ENCODE results near the gene SPEM2. TPM values are rescaled to one million over a fixed set of nuclear protein-coding genes. Genes with fewer than 3 reads are reported as not detected.

The SPEM2 gene
- total and polyA plus RNA-seq, 2 of the 4 experiments (the other 2 are of a cell fraction) = not detected

- Histone ChIP-seq H2AK5ac (ENCODE audit: low read depth, low read length) (no peak overlapping the region), H4K5ac (ENCODE audit: low read depth, low read length) (no peak overlapping the region), H3K27me3 (ENCODE audit: control insufficient read depth, insufficient read depth, low read length) (no peaks in the 10 kb centered on the region), H4K8ac (ENCODE audit: low read depth in 2 of 2, low read length in 2 of 2) (no peak overlapping the region), H3K9ac (ENCODE audit: low read depth, low read length) (no peak overlapping the region), H3K4me2 (ENCODE audit: low read depth, low read length) (no peak overlapping the region), H2BK120ac (ENCODE audit: low read depth, low read length) (no peak overlapping the region), H3K23ac (ENCODE audit: low read depth, low read length) (no peak overlapping the region), H2BK20ac (ENCODE audit: low read depth, low read length) (no peak overlapping the region), H3K9me3 (ENCODE audit: control insufficient read depth, insufficient read depth, low read length) (no peaks in the 10 kb centered on the region), H3K36me3 (ENCODE audit: control insufficient read depth, insufficient read depth, low read length) (peaks cover 24% of the 10 kb centered on the region), H3K18ac (ENCODE audit: low read depth, low read length) (no peak overlapping the region), H3K9me1 (ENCODE audit: insufficient read depth, low read length) (0 out of 2 replicates have a peak, but pooled peaks cover 4% of the 10 kb centered on the region), H4K20me1 (ENCODE audit: insufficient read depth, low read length) (peaks cover 7% of the 10 kb centered on the region; the same call in 1 of the 2 replicates), H3K4me3 (ENCODE audit: insufficient read depth, low read depth, low read length) (no peak overlapping the region), H3K79me1 (ENCODE audit: low read depth in 1 of 2, low read length in 2 of 2) (no peaks in the 10 kb centered on the region; a peak in 1 of 4 replicates), H3K4ac (ENCODE audit: low read depth, low read length) (no peak overlapping the region), H2BK15ac (ENCODE audit: low read depth, low read length) (no peak overlapping the region), H3K14ac (replicated peaks; ENCODE audit: low read depth, low read length) (no peak overlapping the region), H2AFZ (replicated peaks; ENCODE audit: low read length, poor library complexity) (no peak overlapping the region), H3K56ac (ENCODE audit: extremely low read depth, insufficient read depth, low read length) (no peak overlapping the region), H3K27ac (ENCODE audit: insufficient read depth, low read length) (no peak overlapping the region), H2AK9ac (replicated peaks; ENCODE audit: low read depth, low read length, poor library complexity) (no peak overlapping the region), H3K4me1 (ENCODE audit: control insufficient read depth, insufficient read depth, low read length) (no peaks in the 10 kb centered on the region), H2BK5ac (ENCODE audit: low read depth, low read length, poor library complexity, severe bottlenecking) (no peak overlapping the region), H4K91ac (ENCODE audit: insufficient read depth, low read depth, low read length) (no peak overlapping the region)
- no peak for TF ChIP-seq CHD1 (IDR thresholded peaks at IDR 0.05; ENCODE audit: low read depth, low read length)
- no peak for TF ChIP-seq MAFK (IDR thresholded peaks at IDR 0.05; ENCODE audit: low read depth, low read length)
- TF ChIP-seq NFE2L2 (IDR thresholded peaks at IDR 0.05; ENCODE audit: low read depth, low read length) = no peak
- TF ChIP-seq BHLHE40 (IDR thresholded peaks at IDR 0.05; ENCODE audit: low read depth, low read length) = no peak
- TF ChIP-seq RCOR1 (IDR thresholded peaks at IDR 0.05; ENCODE audit: insufficient replicate concordance, low read length) = no peak
- no peak for TF ChIP-seq CTCF (conservative IDR thresholded peaks at IDR 0.05; ENCODE audit: low read depth, low read length)
- no peak for TF ChIP-seq CEBPB (IDR thresholded peaks at IDR 0.05; ENCODE audit: low read depth, low read length)
- TF ChIP-seq, protein P1, sequence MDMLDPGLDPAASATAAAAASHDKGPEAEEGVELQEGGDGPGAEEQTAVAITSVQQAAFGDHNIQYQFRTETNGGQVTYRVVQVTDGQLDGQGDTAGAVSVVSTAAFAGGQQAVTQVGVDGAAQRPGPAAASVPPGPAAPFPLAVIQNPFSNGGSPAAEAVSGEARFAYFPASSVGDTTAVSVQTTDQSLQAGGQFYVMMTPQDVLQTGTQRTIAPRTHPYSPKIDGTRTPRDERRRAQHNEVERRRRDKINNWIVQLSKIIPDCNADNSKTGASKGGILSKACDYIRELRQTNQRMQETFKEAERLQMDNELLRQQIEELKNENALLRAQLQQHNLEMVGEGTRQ (IDR thresholded peaks at IDR 0.05; ENCODE audit: low read depth, low read length) = no peak
- no peak for TF ChIP-seq RAD21 (IDR thresholded peaks at IDR 0.05; ENCODE audit: low read length)
- TF ChIP-seq MAZ (IDR thresholded peaks at IDR 0.05; ENCODE audit: borderline replicate concordance, low read depth, low read length) = no peak
- TF ChIP-seq ELK1 (IDR thresholded peaks at IDR 0.05; ENCODE audit: borderline replicate concordance, low read depth, low read length) = no peak
- no peak for TF ChIP-seq RFX5 (IDR thresholded peaks at IDR 0.05; ENCODE audit: low read depth, low read length)
- TF ChIP-seq SMC3 (IDR thresholded peaks at IDR 0.05; ENCODE audit: low read depth, low read length) = no peak
- no peak for TF ChIP-seq MXI1 (IDR thresholded peaks at IDR 0.05; ENCODE audit: borderline replicate concordance, low read depth, low read length)
- TF ChIP-seq POLR2A (IDR thresholded peaks at IDR 0.05; ENCODE audit: low read depth, low read length) = no peak
- DNase-seq (no peak), ATAC-seq (ENCODE audit: low read depth) (no peak)
- WGBS, 2 experiments (ENCODE audit: extremely low coverage in 2 of 2, insufficient read length in 1 of 2) = 59% methylated on average over 4 of the region's 18 CpGs; no CpG with 5 or more reads in 1 of the 2 experiments
- intact Hi-C loops (cut with micrococcal nuclease) = no loop called here
- TSS peak; percentile 60 for BruUV-seq (replicated peaks)
- in situ Hi-C loops (cut with MboI; ENCODE audit: low sequenced_read_pairs) = no loop called here
- dilution Hi-C loops (cut with HindIII; ENCODE audit: low sequenced_read_pairs, unreplicated experiment) = no loop called here
- ChIA-PET POLR2A (ENCODE audit: unreplicated experiment) (no interaction called here), CTCF (no interaction called here)
These were observed 6.8 kb upstream of the SPEM2 start for GRCh38 chr17:7418472-7419152.
